NCI-H1092 treated with DMSO at 0.1 percent for 48 hours (cell line): Measurements from ENCODE around the gene HOATZ.

Experiments used
- DNase-seq: peaks from one replicate; lab custom pipeline; 2025; lab: John Stamatoyannopoulos, UW

Gene HOATZ

DNA sequence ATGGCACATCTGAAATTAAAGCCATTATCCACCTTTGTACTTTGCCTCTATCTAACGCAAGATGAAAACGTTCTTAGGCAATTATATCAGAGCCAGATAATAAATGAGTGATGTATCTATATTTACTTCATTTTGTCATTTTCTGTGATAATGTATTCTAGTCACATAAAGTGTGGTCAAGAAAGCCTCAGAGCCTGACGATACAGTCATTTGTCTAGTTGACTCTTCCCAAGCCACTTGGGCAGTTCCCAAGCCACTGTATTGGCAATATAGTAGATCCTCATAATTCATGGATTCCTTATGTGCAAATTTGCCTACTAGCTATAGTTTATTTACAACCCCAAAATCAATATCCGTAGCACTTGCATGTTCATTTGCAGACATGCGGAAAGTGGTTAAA is 7.8 kb downstream of the HOATZ start:
- DNase-seq = no peak

DNA sequence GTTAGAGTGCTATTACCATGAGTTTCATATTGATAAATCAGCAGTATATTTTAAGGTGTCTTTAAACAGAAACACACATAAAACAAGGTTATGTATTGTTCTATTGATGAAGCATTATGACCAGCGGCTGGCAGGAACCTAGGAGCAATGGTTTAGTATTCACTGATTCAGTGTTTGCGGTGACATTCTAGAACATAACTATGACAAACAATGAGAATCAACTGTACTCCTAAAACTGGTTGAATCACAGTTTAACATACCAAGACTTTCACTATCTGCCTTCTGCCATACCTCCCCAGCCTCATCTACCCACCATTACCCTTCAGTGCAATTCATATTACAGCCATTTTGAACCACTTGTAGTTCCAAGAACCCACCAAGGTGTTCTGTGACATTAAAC is 8.8 kb downstream of the HOATZ start:
- no peak for DNase-seq

DNA sequence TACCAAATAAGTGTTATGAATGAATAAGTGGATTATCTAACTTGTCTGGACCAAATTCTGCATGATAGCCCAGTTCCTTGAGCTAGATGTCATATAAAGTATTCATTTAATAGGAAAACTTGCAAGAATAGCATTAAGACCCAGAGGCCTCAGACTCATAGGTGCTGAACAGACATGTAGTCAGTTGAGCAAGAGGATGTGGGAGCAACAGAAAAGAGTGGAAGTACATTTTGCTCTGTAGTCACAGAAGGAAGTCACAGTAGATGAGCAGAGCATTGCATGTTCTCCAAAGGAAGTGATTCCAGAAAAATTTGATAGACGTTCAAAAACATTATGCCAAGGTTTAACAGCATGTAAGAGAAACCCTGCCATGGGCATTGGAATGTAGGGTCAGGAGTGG is 9.5 kb downstream of the HOATZ start:
- DNase-seq = no peak

DNA sequence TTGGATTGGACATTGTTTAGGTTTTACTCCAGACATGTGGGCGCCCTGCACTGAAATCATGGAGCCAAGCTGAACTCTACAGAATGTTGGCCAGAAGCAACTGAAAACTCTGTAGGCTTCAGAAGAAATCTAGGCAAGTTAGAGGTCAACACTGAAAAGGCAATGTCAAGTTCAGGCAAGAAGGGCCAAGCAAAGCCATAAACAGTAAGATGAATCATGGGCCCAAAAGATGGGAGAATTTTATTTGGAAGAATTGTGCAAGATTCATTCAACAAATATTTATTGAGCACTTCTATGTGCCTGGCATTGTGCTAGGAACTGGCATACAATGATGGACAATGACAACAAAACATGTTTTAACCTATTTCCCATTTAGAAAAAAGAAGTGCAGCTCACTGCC is 10.9 kb downstream of the HOATZ start:
- DNase-seq = no peak

DNA sequence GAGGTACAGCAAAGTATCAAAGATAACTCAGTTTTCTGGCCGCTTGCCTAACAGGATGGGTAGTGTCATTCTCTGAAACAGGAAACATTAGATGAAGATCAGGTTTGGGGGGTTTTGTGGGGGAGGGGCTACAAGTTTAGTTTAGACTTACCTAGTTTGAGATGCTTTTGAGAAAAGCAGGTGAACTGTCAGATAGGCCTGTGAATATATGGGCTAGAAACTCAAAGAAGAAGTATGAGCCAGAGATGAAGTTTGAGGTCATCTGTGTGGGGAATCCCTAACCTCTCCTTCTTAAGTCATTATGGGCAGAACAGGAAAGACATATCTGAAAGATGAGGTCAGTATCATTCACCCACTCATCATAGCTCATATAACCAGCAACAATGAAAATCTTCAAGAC is 11.9 kb downstream of the HOATZ start:
- no peak for DNase-seq

DNA sequence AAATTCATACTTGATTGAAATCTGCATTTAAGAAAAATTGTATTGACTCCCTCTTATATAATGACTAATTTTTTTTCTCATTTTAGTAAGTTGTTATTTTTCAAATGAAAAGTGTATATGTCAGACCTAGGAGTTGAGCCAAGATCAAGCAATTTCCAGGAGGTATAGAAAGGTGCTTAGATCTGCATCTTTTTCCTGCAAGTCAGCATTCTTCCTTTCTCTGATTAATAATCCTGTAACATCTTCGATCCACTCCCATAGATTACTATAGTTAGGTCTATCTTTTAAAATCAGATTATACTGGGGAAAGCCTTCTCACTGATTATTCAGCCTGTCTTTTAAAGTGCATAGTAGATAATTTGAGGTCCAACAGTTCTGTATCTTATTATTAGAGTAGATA is 12.7 kb downstream of the HOATZ start:
- no peak for DNase-seq

DNA sequence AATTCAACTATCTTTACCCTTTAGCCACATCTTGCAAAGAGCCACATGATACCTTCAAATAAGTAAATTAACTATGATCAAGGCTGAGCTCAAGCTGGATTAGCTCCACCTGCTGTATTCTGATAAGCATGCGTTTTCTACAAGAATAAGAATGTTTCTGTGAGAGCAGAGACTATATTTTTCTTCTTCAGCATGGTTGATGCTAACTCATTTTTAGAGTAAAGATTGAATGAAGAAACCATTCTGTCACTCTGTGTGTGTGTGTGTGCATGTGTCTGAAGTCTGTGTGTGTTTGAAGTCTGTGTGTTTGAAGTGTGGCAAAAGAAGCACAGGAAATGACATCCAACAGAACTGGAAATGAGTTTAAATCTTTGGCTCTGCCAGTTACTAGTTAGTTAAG is 14.0 kb downstream of the HOATZ start:
- peak; percentile 8 for DNase-seq

DNA sequence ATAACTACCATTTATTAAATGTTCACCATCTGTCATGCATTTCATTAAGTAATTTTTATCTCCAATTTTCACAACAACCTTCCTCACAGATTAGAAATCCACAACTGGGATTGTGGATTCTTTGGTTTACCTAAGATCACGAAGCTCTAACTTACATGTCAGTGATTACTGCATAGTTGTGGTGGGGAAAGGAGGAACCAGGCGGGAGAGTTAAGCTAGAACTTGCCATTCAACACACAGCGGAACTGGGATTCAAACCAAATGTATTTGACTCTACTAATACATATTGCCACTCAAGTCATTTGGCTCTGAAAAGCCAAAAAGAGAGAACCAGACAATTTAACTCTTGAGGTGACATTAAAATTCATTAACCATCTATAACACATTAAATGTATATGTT is 15.5 kb downstream of the HOATZ start:
- no peak for DNase-seq

DNA sequence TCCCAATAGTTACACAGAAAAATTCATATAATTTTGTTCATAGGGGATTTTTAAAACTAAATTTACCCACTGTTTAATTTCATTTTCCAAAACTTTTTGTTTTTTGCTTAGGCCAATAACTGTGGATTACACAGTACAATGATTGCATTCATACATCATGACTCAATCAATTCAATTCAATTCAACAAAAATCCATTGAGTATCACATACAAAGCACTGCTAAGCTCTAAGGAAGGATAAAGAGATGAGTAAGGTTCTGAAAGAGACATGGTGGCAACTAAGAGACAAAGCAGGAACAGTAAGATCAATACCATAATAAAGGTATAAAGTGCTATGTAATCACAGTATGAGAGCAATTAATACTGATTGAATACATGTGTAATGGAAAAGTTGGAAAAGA is 16.6 kb downstream of the HOATZ start:
- DNase-seq = no peak

- no peak for DNase-seq
Observed at GRCh38 chr11:111531687-111532364, 17.2 kb downstream of the HOATZ start.

DNA sequence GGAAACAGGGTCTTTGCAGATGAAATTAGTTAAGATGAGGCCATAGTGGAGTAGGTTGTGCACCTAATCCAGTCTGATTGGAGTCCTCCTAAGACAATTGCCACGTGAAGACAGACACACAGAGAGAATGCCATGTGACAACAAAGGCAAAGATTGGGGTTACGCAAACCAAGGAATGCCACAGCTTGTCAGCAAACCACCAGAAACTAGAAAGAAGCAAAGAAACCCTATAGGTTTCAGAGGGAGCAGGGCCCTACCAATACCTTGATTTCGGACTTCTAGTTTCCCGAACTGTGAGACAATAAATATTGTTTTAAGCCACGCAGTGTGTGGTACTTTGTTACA is 17.8 kb downstream of the HOATZ start:
- no peak for DNase-seq

GRCh38 chr11:111535281-111535680 is 20.7 kb downstream of the HOATZ start:
- DNase-seq = no peak

DNA sequence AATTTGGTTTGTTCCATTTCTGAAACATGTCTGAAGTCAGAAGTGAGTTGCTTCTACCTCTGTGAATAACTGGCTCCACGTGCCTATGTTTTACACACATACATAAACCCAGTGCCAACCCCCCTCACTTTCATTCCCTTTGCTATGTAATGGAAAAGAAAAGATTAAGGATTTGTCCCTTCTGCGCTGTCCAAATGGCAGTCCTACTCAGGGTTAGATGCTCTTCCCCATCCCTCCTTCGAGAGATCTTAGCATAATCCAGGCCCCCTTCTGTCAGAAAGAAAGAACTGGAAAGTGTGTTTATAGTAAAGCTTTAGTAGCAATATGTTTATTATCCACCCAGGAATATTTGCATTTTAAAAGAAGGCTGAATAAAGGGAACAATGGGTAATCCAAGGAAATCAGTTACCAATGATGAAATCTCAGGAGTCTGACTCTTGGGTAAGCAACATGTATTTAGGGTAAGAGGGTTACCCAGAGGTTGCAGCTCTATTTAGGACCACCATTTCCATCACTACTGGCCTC is 22.8 kb downstream of the HOATZ start:
- no peak for DNase-seq

- DNase-seq = no peak
Observed at GRCh38 chr11:111538407-111539114, 24.0 kb downstream of the HOATZ start.

GRCh38 chr11:111539426-111540113 is 25.0 kb downstream of the HOATZ start:
- no peak for DNase-seq

DNA sequence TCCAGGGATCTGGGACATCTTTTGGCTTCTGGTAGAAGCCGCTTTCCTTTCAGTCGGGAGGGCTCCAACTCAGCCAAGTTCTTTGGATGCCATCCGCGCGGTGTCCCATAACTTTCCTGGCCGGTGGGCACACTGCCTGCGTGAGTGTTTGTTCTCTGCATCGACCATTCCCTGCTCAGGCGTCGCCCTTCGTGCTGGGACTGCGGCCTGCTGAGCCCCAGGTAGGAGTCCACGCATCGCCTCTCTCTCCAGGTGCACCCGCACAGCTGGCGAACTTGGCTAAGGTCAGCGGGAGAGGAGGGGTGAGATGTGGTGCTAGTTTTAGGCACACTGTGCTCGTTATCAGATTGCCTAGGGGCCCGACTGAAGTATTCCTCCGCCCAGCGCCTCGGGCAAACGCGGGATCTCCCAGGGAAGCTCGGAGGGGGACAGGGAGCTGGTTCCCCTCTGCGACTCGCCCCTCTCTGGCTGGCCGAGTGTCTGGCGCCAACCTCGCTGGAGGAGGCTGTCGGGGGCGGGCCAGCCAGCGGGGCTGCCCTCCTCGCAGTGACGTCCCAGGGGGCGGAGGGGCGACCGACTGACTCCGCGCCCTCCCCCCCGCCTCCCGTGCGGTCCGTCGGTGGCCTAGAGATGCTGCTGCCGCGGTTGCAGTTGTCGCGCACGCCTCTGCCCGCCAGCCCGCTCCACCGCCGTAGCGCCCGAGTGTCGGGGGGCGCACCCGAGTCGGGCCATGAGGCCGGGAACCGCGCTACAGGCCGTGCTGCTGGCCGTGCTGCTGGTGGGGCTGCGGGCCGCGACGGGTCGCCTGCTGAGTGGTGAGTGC is 25.7 kb downstream of the HOATZ start, which contains the start of gene LAYN:
LAYN (plus strand) TSS at position 607 of the 823 bp plus-strand sequence; CDS start at position 731, 124 bp downstream.
- peak; percentile 36 for DNase-seq

DNA sequence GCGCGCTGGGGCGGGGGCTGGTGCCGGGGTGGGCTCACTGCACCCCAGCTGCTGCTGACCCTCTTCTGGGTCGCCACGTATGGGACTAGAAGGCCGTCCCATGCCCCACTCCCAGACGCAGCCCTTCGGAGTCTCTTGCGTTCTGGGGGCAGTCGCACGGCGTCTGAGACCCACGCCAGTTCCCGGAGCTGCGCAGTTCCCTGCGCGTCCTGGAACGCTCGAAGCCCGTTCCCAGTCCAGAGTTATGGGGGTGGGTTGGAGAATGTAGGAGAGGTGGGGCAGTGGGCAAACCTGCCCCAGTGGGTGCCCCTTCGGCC is 26.3 kb downstream of the HOATZ start:
- no peak for DNase-seq

- DNase-seq = no peak
Observed at GRCh38 chr11:111541254-111542061, 26.9 kb downstream of the HOATZ start.

GRCh38 chr11:111542606-111543275 is 28.2 kb downstream of the HOATZ start:
- DNase-seq = no peak

DNA sequence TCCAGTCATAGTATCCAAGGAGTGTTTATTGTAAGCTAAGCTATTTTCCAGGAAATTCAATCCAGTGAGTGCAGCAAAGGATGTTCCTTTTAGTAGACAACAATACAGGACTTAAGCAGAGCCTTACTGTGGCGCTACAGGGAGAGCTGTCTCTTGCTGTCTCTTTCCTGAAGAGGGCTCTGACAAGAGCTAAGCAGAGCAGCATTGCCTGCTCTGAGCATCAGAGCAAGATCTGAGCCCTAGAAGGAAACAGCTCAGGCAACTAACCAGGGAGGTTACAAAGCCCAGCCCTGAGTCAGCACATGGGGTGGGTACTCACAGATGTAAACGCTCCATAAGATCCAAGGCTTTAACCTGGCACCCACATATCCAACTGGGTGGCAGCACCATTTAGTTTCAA is 33.9 kb downstream of the HOATZ start:
- DNase-seq = no peak
